Measurements from ENCODE around the gene ATP8A2.

GRCh38 chr13:25729201-25729600 lies 357.4 kb downstream of the ATP8A2 start:
- TF ChIP-seq CTCF (conservative IDR thresholded peaks at IDR 0.05; ENCODE audit: low read depth, low read length) (no peak), USF2 (IDR thresholded peaks at IDR 0.05; ENCODE audit: low read depth, low read length) (no peak), BHLHE40 (IDR thresholded peaks at IDR 0.05; ENCODE audit: low read depth, low read length) (no peak), MXI1 (IDR thresholded peaks at IDR 0.05; ENCODE audit: borderline replicate concordance, low read depth, low read length) (no peak), POLR2A (IDR thresholded peaks at IDR 0.05; ENCODE audit: low read depth, low read length) (no peak), RAD21 (IDR thresholded peaks at IDR 0.05; ENCODE audit: low read length) (no peak), RFX5 (IDR thresholded peaks at IDR 0.05; ENCODE audit: low read depth, low read length) (no peak), CEBPB (IDR thresholded peaks at IDR 0.05; ENCODE audit: low read depth, low read length) (no peak), MAZ (IDR thresholded peaks at IDR 0.05; ENCODE audit: borderline replicate concordance, low read depth, low read length) (no peak), SMC3 (IDR thresholded peaks at IDR 0.05; ENCODE audit: low read depth, low read length) (no peak)
